Panc1 (cell line): ENCODE results near the gene MAPT. TPM values are rescaled to one million over a fixed set of nuclear protein-coding genes. Genes with fewer than 3 reads are reported as not detected.

Source experiments
- ATAC-seq: fragments of 200-7000 bp; cut with Tn5 transposase; 2 replicates; pipeline ENCODE4 v1.9.1; 2020; ENCODE audit warnings: mild to moderate bottlenecking, moderate library complexity
- BruUV-seq: library from RNA; stranded (reverse); fragments of 400-500 nt; replicated peaks from 2 replicates; lab custom pipeline; 2021; lab: Mats Ljungman, UMichigan
- CTCF ChIA-PET: fragments of 300-600 bp; sonication (Branson Sonifier 250); formaldehyde crosslinking; loops from one replicate; lab custom pipeline; 2022; ENCODE audit warnings: antibody characterized with exemption; lab: Charles Lee
- POLR2A ChIA-PET: fragments of 300-600 bp; sonication (Branson Sonifier 250); formaldehyde crosslinking; loops from one replicate; lab custom pipeline; 2022; ENCODE audit warnings: antibody characterized with exemption; lab: Charles Lee
- DNase-seq: peaks from one replicate; pipeline ENCODE4 v3.0.0-alpha.2; 2010; ENCODE audit warnings: low read depth, low spot score
- H3K27ac ChIP-seq: 2 replicates; pipeline ENCODE4 v1.5.1; 2011; ENCODE audit warnings: mild to moderate bottlenecking, low read length, inconsistent platforms
- H3K27me3 ChIP-seq: fragments of 200-500 bp; sonication (Bioruptor generic); 2 replicates; pipeline ENCODE4 v1.6.0; 2014; ENCODE audit warnings: low read length, inconsistent platforms; ENCODE audit not compliant: control insufficient read depth, insufficient read depth
- H3K36me3 ChIP-seq: fragments of 200-500 bp; sonication (Bioruptor generic); 2 replicates; pipeline ENCODE4 v1.5.1; 2014; ENCODE audit warnings: inconsistent platforms, mild to moderate bottlenecking, low read length, moderate library complexity; ENCODE audit not compliant: control insufficient read depth, insufficient read depth
- H3K4me1 ChIP-seq: 2 replicates; pipeline ENCODE4 v1.5.1; 2011; ENCODE audit warnings: inconsistent platforms, mild to moderate bottlenecking, low read length, moderate library complexity; ENCODE audit not compliant: control insufficient read depth, insufficient read depth
- H3K4me3 ChIP-seq, 2 experiments: 2 replicates each; pipeline ENCODE4 v1.5.1; 2011 to 2012; ENCODE audit warnings: low read depth in 2 of 2, low read length in 2 of 2, mild to moderate bottlenecking in 2 of 2, inconsistent platforms in 1 of 2, moderate library complexity in 1 of 2
- H3K9me3 ChIP-seq: fragments of 200-500 bp; sonication (Bioruptor generic); 2 replicates; pipeline ENCODE4 v1.5.1; 2014; ENCODE audit warnings: low read depth, mild to moderate bottlenecking, inconsistent platforms, low read length, moderate library complexity; ENCODE audit not compliant: control insufficient read depth, insufficient read depth
- POLR2AphosphoS5 ChIP-seq: IDR thresholded peaks from 2 replicates; pipeline ENCODE4 v1.6.1; 2012; ENCODE audit warnings: mild to moderate bottlenecking, low read depth, low read length, moderate library complexity
- SIN3A ChIP-seq: IDR thresholded peaks from 2 replicates; pipeline ENCODE4 v1.6.1; 2012; ENCODE audit warnings: low read depth, mild to moderate bottlenecking, low read length, moderate library complexity, borderline replicate concordance; ENCODE audit not compliant: insufficient read depth
- TCF7L2 ChIP-seq: IDR thresholded peaks from 2 replicates; pipeline ENCODE4 v1.6.1; 2011; ENCODE audit warnings: mild to moderate bottlenecking, low read depth, low read length, inconsistent platforms
- in situ Hi-C: cut with HindIII; loops from 2 replicates; pipeline ENCODE4 v1.10.0; 2016; ENCODE audit warnings: low sequenced_read_pairs, low pct_unique_long_range_greater_than_20kb
- intact Hi-C: fragments of 100-400 bp; cut with micrococcal nuclease; formaldehyde crosslinking; loops from one replicate; pipeline ENCODE4 v1.10.0; 2022; ENCODE audit not compliant: unreplicated experiment
- total RNA-seq: library from RNA; stranded (reverse); gene quantifications from one replicate; pipeline ENCODE4 v1.2.1, GENCODE V29; 2021; ENCODE audit not compliant: unreplicated experiment
- TF ChIP-seq, protein P1 (sequence below): fragments of 450-650 bp; IDR thresholded peaks from 2 replicates; pipeline ENCODE4 v1.5.1; 2017; ENCODE audit warnings: mild to moderate bottlenecking
- TF ChIP-seq, protein P2 (sequence below), 2 experiments: IDR thresholded peaks; 2 replicates each; pipeline ENCODE4 v1.6.1; 2011 to 2012; ENCODE audit warnings: low read depth in 2 of 2, control low read depth in 1 of 2, low read length in 1 of 2, mild to moderate bottlenecking in 1 of 2, moderate library complexity in 1 of 2; ENCODE audit not compliant: insufficient read depth in 1 of 2

MAPT gene
- total RNA-seq, 1 experiment from 2014 or later: 0.59 TPM

DNA sequence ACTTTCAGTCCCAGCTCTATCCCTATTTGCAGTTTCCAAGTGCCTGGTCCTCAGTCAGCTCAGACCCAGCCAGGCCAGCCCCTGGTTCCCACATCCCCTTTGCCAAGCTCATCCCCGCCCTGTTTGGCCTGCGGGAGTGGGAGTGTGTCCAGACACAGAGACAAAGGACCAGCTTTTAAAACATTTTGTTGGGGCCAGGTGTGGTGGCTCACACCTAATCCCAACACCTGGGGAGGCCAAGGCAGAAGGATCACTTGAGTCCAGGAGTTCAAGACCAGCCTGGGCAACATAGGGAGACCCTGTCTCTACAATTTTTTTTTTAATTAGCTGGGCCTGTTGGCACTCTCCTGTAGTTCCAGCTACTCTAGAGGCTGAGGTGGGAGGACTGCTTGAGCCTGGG, 106.4 kb downstream of the MAPT start:
- H3K9me3 ChIP-seq: no peaks in the 10 kb centered on the region
- H3K27me3 ChIP-seq: no peaks in the 10 kb centered on the region
- no peak overlapping the region for H3K4me3 ChIP-seq
- no peaks in the 10 kb centered on the region for H3K36me3 ChIP-seq
- no peak for TF ChIP-seq TCF7L2
- no peak for TF ChIP-seq POLR2AphosphoS5
- TF ChIP-seq, protein P1, sequence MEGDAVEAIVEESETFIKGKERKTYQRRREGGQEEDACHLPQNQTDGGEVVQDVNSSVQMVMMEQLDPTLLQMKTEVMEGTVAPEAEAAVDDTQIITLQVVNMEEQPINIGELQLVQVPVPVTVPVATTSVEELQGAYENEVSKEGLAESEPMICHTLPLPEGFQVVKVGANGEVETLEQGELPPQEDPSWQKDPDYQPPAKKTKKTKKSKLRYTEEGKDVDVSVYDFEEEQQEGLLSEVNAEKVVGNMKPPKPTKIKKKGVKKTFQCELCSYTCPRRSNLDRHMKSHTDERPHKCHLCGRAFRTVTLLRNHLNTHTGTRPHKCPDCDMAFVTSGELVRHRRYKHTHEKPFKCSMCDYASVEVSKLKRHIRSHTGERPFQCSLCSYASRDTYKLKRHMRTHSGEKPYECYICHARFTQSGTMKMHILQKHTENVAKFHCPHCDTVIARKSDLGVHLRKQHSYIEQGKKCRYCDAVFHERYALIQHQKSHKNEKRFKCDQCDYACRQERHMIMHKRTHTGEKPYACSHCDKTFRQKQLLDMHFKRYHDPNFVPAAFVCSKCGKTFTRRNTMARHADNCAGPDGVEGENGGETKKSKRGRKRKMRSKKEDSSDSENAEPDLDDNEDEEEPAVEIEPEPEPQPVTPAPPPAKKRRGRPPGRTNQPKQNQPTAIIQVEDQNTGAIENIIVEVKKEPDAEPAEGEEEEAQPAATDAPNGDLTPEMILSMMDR: no peak
- TF ChIP-seq, protein P2, sequence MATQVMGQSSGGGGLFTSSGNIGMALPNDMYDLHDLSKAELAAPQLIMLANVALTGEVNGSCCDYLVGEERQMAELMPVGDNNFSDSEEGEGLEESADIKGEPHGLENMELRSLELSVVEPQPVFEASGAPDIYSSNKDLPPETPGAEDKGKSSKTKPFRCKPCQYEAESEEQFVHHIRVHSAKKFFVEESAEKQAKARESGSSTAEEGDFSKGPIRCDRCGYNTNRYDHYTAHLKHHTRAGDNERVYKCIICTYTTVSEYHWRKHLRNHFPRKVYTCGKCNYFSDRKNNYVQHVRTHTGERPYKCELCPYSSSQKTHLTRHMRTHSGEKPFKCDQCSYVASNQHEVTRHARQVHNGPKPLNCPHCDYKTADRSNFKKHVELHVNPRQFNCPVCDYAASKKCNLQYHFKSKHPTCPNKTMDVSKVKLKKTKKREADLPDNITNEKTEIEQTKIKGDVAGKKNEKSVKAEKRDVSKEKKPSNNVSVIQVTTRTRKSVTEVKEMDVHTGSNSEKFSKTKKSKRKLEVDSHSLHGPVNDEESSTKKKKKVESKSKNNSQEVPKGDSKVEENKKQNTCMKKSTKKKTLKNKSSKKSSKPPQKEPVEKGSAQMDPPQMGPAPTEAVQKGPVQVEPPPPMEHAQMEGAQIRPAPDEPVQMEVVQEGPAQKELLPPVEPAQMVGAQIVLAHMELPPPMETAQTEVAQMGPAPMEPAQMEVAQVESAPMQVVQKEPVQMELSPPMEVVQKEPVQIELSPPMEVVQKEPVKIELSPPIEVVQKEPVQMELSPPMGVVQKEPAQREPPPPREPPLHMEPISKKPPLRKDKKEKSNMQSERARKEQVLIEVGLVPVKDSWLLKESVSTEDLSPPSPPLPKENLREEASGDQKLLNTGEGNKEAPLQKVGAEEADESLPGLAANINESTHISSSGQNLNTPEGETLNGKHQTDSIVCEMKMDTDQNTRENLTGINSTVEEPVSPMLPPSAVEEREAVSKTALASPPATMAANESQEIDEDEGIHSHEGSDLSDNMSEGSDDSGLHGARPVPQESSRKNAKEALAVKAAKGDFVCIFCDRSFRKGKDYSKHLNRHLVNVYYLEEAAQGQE (IDR thresholded peaks at IDR 0.05; ENCODE audit: insufficient read depth in 1 of 2, low read depth in 2 of 2, low read length in 1 of 2): no peak
- TF ChIP-seq SIN3A: no peak
- intact Hi-C loops: no loop called here
- DNase-seq (no peak), ATAC-seq (no peak)
- H3K27ac ChIP-seq: no peak overlapping the region
- no TSS peak for BruUV-seq
- H3K4me1 ChIP-seq: no peaks in the 10 kb centered on the region
- ChIA-PET CTCF (interaction anchor here (0.6 kb wide), 2 partner anchors 45 to 58 kb away, joined by 3 read pairs; no protein-coding TSS in a partner anchor), POLR2A (interaction anchor here (0.6 kb wide), 1 partner anchor 151 kb away, joined by 12 read pairs; no protein-coding TSS in a partner anchor)
- in situ Hi-C loops: no loop called here

DNA sequence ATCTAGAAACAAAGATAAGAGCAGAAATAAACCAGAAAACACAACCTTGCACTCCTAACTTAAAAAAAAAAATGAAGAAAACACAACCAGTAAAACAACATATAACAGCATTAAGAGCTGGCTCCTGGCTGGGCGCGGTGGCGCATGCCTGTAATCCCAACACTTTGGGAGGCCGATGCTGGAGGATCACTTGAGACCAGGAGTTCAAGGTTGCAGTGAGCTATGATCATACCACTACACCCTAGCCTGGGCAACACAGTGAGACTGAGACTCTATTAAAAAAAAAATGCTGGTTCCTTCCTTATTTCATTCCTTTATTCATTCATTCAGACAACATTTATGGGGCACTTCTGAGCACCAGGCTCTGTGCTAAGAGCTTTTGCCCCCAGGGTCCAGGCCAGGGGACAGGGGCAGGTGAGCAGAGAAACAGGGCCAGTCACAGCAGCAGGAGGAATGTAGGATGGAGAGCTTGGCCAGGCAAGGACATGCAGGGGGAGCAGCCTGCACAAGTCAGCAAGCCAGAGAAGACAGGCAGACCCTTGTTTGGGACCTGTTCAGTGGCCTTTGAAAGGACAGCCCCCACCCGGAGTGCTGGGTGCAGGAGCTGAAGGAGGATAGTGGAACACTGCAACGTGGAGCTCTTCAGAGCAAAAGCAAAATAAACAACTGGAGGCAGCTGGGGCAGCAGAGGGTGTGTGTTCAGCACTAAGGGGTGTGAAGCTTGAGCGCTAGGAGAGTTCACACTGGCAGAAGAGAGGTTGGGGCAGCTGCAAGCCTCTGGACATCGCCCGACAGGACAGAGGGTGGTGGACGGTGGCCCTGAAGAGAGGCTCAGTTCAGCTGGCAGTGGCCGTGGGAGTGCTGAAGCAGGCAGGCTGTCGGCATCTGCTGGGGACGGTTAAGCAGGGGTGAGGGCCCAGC, 107.3 kb downstream of the MAPT start:
- ATAC-seq (0 out of 2 replicates have a peak, but pooled peaks have one; percentile 9), DNase-seq (no peak)
- H3K27me3 ChIP-seq: no peaks in the 10 kb centered on the region
- POLR2A ChIA-PET: no interaction called here
- in situ Hi-C loops: no loop called here
- no TSS peak for BruUV-seq
- H3K4me1 ChIP-seq: no peaks in the 10 kb centered on the region
- TF ChIP-seq SIN3A (no peak), TCF7L2 (no peak), POLR2AphosphoS5 (no peak)
- TF ChIP-seq, protein P2 (IDR thresholded peaks at IDR 0.05; ENCODE audit: insufficient read depth in 1 of 2, low read depth in 2 of 2, low read length in 1 of 2): no peak
- TF ChIP-seq, protein P1: no peak
- intact Hi-C loops: no loop called here
- H3K27ac ChIP-seq: no peak overlapping the region
- H3K9me3 ChIP-seq: no peaks in the 10 kb centered on the region
- H3K4me3 ChIP-seq: no peak overlapping the region
- no peaks in the 10 kb centered on the region for H3K36me3 ChIP-seq
- CTCF ChIA-PET: interaction anchor here (0.6 kb wide), 2 partner anchors 191 to 376 kb away, joined by 4 to 7 read pairs; partner anchors contain the start of gene KANSL1
